ENCODE results near the gene CAMTA1.
A peak's percentile ranks its signal among the peaks of the same experiment; 100 is the strongest.

The CAMTA1 gene

GRCh38 chr1:6914706-6915105, 129.5 kb downstream of the CAMTA1 start:
- Histone ChIP-seq H3K9ac (ENCODE audit: low read length) (no peak overlapping the region), H4K20me1 (ENCODE audit: insufficient read depth, low read length) (no peaks in the 10 kb centered on the region), H3K27ac (ENCODE audit: low read length) (no peak overlapping the region), H3K27me3 (replicated peaks; ENCODE audit: insufficient read depth, low read length) (no peaks in the 10 kb centered on the region), H3K4me3 (ENCODE audit: low read length) (no peak overlapping the region), H3F3A (ENCODE audit: insufficient read depth, low read length) (peaks cover 19% of the 10 kb centered on the region), H3K9me2 (replicated peaks; ENCODE audit: insufficient read depth, low read length) (no peaks in the 10 kb centered on the region), H3K79me2 (ENCODE audit: low read length) (no peaks in the 10 kb centered on the region), H2AFZ (ENCODE audit: low read length) (no peak overlapping the region), H3K36me3 (replicated peaks; ENCODE audit: insufficient read depth, low read length) (no peaks in the 10 kb centered on the region), H3K4me2 (ENCODE audit: low read depth, low read length) (no peak overlapping the region), H3K9me3 (replicated peaks; ENCODE audit: insufficient read depth, low read length) (no peaks in the 10 kb centered on the region), H3K4me1 (ENCODE audit: low read length) (peaks cover 30% of the 10 kb centered on the region)
- no peak for TF ChIP-seq EZH2phosphoT487 (IDR thresholded peaks at IDR 0.05; ENCODE audit: low read length)
- TF ChIP-seq CTCF (IDR thresholded peaks at IDR 0.05; ENCODE audit: low read length) = no peak
- no peak for TF ChIP-seq EZH2 (optimal IDR thresholded peaks at IDR 0.05; ENCODE audit: low read depth, low read length)
- no peak for DNase-seq

- no peaks in the 10 kb centered on the region for H3K9me2 ChIP-seq (replicated peaks; ENCODE audit: insufficient read depth, low read length)
- no peak overlapping the region for H3K4me3 ChIP-seq (ENCODE audit: low read length)
- H3K27me3 ChIP-seq (replicated peaks; ENCODE audit: insufficient read depth, low read length) = no peaks in the 10 kb centered on the region
- no peak overlapping the region for H3K27ac ChIP-seq (ENCODE audit: low read length)
- DNase-seq = no peak
- no peaks in the 10 kb centered on the region for H3K36me3 ChIP-seq (replicated peaks; ENCODE audit: insufficient read depth, low read length)
- no peak overlapping the region for H2AFZ ChIP-seq (ENCODE audit: low read length)
- H3K4me2 ChIP-seq (ENCODE audit: low read depth, low read length) = no peak overlapping the region
- no peak overlapping the region for H3K9ac ChIP-seq (ENCODE audit: low read length)
- no peak for TF ChIP-seq EZH2 (optimal IDR thresholded peaks at IDR 0.05; ENCODE audit: low read depth, low read length)
- TF ChIP-seq CTCF (IDR thresholded peaks at IDR 0.05; ENCODE audit: low read length) = no peak
- no peaks in the 10 kb centered on the region for H3K9me3 ChIP-seq (replicated peaks; ENCODE audit: insufficient read depth, low read length)
- peaks cover 44% of the 10 kb centered on the region for H3K4me1 ChIP-seq (ENCODE audit: low read length)
- no peaks in the 10 kb centered on the region for H4K20me1 ChIP-seq (ENCODE audit: insufficient read depth, low read length)
- peaks cover 19% of the 10 kb centered on the region for H3F3A ChIP-seq (ENCODE audit: insufficient read depth, low read length)
- H3K79me2 ChIP-seq (ENCODE audit: low read length) = no peaks in the 10 kb centered on the region
These were observed 130.8 kb downstream of the CAMTA1 start for GRCh38 chr1:6915999-6916565.

- Histone ChIP-seq H3K79me2 (ENCODE audit: low read length) (no peaks in the 10 kb centered on the region), H3K4me2 (ENCODE audit: low read depth, low read length) (no peak overlapping the region), H3K4me1 (ENCODE audit: low read length) (peaks cover 52% of the 10 kb centered on the region), H2AFZ (ENCODE audit: low read length) (no peak overlapping the region), H3K9me2 (replicated peaks; ENCODE audit: insufficient read depth, low read length) (no peaks in the 10 kb centered on the region), H3K9ac (ENCODE audit: low read length) (no peak overlapping the region), H3K9me3 (replicated peaks; ENCODE audit: insufficient read depth, low read length) (no peaks in the 10 kb centered on the region), H3K27me3 (replicated peaks; ENCODE audit: insufficient read depth, low read length) (no peaks in the 10 kb centered on the region), H3F3A (ENCODE audit: insufficient read depth, low read length) (peaks cover 24% of the 10 kb centered on the region), H3K36me3 (replicated peaks; ENCODE audit: insufficient read depth, low read length) (no peaks in the 10 kb centered on the region), H3K27ac (ENCODE audit: low read length) (peak overlapping the region; percentile 96; the same call in 1 of the 2 replicates), H3K4me3 (ENCODE audit: low read length) (no peak overlapping the region), H4K20me1 (ENCODE audit: insufficient read depth, low read length) (no peaks in the 10 kb centered on the region)
- DNase-seq = no peak
- TF ChIP-seq EZH2phosphoT487 (IDR thresholded peaks at IDR 0.05; ENCODE audit: low read length) (no peak), CTCF (IDR thresholded peaks at IDR 0.05; ENCODE audit: low read length) (no peak), EZH2 (optimal IDR thresholded peaks at IDR 0.05; ENCODE audit: low read depth, low read length) (no peak)
These were observed 131.8 kb downstream of the CAMTA1 start for GRCh38 chr1:6917067-6917466.
